ENCODE data around the gene CMTM6.

DNA sequence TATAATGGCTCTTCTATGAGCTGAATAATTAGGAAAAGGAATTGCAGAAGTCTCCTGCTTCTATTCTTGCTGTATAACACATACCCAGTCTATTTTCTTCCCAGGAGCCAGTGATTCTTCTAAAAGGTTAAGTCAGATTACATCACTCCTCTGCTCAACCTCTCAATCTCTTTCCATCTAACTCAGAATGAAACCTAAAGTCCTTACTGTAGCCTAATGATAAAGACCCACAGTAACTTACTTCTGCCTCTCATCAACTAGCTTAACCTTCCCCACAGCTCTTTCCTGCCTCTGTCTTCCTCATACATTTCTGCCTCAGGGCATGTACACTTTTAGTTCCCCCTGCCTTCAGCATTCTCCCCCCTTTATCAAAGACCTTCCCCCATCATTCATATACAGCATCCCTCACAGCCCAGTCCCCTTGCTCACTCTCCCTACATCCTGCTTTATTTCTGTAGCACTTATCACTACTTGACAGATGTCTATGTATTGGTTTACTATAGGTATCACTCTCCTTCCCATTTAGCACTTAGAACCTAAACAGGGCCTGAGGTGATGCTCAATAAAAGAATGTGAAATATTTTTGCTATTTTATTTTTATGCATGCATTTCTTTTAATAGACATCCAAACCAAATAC lies 28.5 kb upstream of the CMTM6 start:
- TF ChIP-seq, protein P1, sequence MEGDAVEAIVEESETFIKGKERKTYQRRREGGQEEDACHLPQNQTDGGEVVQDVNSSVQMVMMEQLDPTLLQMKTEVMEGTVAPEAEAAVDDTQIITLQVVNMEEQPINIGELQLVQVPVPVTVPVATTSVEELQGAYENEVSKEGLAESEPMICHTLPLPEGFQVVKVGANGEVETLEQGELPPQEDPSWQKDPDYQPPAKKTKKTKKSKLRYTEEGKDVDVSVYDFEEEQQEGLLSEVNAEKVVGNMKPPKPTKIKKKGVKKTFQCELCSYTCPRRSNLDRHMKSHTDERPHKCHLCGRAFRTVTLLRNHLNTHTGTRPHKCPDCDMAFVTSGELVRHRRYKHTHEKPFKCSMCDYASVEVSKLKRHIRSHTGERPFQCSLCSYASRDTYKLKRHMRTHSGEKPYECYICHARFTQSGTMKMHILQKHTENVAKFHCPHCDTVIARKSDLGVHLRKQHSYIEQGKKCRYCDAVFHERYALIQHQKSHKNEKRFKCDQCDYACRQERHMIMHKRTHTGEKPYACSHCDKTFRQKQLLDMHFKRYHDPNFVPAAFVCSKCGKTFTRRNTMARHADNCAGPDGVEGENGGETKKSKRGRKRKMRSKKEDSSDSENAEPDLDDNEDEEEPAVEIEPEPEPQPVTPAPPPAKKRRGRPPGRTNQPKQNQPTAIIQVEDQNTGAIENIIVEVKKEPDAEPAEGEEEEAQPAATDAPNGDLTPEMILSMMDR (IDR thresholded peaks at IDR 0.05), result no peak
- no peak for TF ChIP-seq POLR2AphosphoS5 (IDR thresholded peaks at IDR 0.05)
